Stimulated activated CD4-positive, alpha-beta T cell treated with anti-CD3 and anti-CD28 coated beads, Interleukin-12 subunit alpha, Interleukin-12 subunit beta, amount 100 ng/mL, for 24 hours (primary cell): ENCODE data around the gene TAF1A.

Experiments
- DNase-seq, 2 experiments: peaks; one replicate each; pipeline ENCODE4 v3.0.0-alpha.2; 2020; ENCODE audit warnings: low read depth in 2 of 2

Gene TAF1A

DNA sequence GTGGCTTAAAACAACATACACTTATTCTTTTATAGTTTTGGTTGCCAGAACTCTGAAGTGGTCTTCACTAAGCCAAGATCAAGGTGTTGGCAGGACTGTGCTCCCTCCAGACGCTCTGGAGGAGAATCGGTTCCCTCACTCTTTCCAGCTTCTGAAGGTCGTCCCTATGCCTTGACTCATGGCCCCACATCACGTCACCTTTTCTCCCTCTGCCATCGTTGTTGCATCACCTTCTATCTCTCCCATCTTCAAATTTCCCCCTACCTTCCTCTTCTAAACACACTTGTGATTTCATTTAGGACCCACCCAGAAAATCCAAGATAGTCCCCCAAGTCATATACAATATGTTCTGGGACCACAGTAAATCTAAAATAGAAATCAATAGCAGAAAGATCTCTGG lies 54.3 kb downstream of the TAF1A start:
- no peak for DNase-seq

- DNase-seq = no peak
Observed at GRCh38 chr1:222530852-222531251, 58.9 kb downstream of the TAF1A start.

DNA sequence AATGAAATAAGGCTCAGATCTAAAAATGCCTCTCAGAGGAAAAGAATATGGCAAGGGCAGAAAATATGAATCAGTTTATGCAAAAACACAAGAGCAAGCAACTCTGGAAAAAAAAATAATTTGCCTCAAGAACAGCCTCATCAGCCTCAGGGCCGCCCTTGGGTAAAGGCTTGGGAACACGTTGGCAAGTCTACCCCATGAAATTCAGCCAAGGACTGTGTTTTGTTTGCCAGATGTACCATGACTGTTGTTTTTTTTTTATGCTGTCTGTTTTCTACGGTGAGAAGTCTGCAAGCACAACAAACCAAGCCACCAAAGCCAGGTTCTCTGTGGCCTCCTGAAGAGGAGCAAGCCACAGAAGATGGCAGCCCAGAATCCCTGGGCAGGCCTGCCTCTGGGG lies 59.8 kb downstream of the TAF1A start:
- DNase-seq = no peak

DNA sequence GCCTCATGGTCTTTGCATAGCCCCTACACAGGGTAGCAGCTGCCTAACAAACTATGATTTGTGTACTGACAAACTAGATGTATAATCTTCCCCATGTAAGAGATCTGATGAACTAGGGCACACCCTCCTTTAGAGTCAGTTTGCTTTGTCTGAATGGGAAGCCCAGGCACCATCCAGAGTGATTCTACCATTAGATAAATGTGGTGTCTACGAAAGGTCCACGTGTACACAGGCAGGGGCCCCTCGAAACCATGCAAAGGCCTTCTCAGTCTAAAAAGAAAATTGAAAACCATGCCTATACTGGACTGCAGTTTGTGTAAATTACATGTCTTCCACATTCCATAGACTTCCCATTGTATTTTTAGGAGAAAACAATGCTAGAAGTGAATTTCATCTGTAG lies 60.6 kb downstream of the TAF1A start:
- DNase-seq = no peak

- no peak for DNase-seq
Observed at GRCh38 chr1:222525951-222526350, 63.8 kb downstream of the TAF1A start.

DNA sequence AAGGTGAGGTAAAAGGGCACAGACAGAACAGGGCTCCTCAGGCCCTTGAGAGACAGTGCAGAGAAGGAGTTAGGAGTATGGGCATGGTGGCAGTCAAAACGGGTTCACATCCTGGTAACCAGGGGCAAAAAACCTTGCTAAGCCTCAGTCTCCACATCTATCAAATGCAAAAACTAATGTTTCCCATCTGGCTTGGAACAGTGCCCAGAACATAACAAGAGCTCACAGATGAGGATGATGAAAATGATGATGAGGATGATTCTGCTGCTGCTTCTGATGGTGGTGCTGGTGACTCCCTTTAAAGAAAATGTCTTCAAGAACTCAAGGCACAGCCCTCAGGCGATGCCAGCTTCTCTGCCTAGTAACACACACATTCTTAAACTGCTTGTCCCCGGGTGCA lies 65.9 kb downstream of the TAF1A start:
- DNase-seq = no peak

- DNase-seq = no peak
Observed at GRCh38 chr1:222522105-222522915, 67.4 kb downstream of the TAF1A start.

DNA sequence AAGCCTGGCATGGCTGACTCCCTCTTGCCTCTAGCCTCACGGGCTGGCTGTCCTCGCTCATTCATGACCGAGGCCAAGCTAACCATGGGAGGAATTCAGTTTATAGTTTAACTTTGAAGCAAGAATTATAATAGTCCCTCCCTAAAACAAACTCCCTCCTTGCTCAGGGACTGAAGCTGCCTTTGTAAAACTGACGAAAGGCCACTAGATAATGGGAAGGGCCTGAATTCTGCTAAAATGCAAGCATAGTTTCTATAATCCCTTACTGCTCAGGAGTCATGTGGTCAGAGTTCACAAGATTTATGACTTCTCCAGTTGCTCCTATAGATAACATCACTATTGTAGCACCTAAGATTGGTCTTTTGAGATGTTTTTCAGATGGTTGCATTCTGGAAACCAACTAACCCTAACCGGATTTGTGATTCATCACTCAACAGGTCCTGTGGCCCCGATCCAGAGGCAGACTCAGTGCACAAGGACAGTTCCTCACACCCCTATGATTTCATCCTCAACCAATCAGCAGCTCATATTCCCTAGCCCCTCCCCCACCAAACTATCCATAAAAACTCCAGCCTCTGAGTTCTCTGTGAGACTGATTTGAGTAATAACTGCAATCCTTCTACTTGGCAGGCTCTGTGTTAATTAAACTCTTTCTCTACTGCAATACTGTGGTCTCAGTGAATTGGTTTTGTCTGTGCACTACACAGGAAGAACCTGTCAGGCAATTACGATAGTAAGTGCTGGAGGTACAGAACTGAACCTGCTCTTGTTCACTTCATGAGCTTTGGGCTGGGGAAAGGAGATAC lies 68.2 kb downstream of the TAF1A start:
- DNase-seq = no peak
